Neutrophil (primary cell): ENCODE data around the gene KCNQ1.

Experiments
- H3K27ac ChIP-seq: fragments of 200-600 bp; sonication (generic); 2 replicates; pipeline ENCODE4 v1.5.1; 2016; ENCODE audit warnings: mild to moderate bottlenecking, moderate library complexity
- H3K27me3 ChIP-seq: fragments of 200-600 bp; sonication (generic); 2 replicates; pipeline ENCODE4 v1.6.0; 2016; ENCODE audit warnings: mild to moderate bottlenecking
- H3K36me3 ChIP-seq: fragments of 200-600 bp; sonication (generic); 2 replicates; pipeline ENCODE4 v1.5.1; 2017
- H3K4me1 ChIP-seq, 2 experiments: fragments of 200-600 bp in 1 of 2; sonication (generic) in 1 of 2; 1 replicate in 1 of 2; 2 replicates in 1 of 2; pipeline versions ENCODE4 v1.5.1 to v1.6.1; 2013 to 2016; ENCODE audit warnings: low read depth in 1 of 2, low read length in 1 of 2, mild to moderate bottlenecking in 1 of 2, moderate library complexity in 1 of 2; ENCODE audit not compliant: control insufficient read depth in 1 of 2, insufficient read depth in 1 of 2
- H3K4me3 ChIP-seq, 2 experiments: fragments of 200-600 bp in 1 of 2; sonication (generic) in 1 of 2; 1 replicate in 1 of 2; 2 replicates in 1 of 2; pipeline ENCODE4 v1.5.1; 2013 to 2016; ENCODE audit warnings: low read depth in 1 of 2, low read length in 1 of 2, mild to moderate bottlenecking in 1 of 2, moderate library complexity in 1 of 2
- H3K9me3 ChIP-seq: fragments of 200-600 bp; sonication (generic); 2 replicates; pipeline ENCODE4 v1.5.1; 2016
- CTCF ChIP-seq: fragments of 200-600 bp; sonication (generic); IDR thresholded peaks from 2 replicates; pipeline ENCODE4 v1.5.1; 2016; ENCODE audit warnings: antibody characterized with exemption

KCNQ1 gene

GRCh38 chr11:2847561-2847960 is 402.8 kb downstream of the KCNQ1 start:
- Histone ChIP-seq H3K27me3 (no peaks in the 10 kb centered on the region), H3K9me3 (no peaks in the 10 kb centered on the region), H3K36me3 (peaks cover 16% of the 10 kb centered on the region), H3K4me3 (no peak overlapping the region), H3K27ac (no peak overlapping the region), H3K4me1 (no peaks in the 10 kb centered on the region)
- no peak for TF ChIP-seq CTCF

- peaks cover 16% of the 10 kb centered on the region for H3K36me3 ChIP-seq
- no peak overlapping the region for H3K4me3 ChIP-seq
- no peaks in the 10 kb centered on the region for H3K9me3 ChIP-seq
- H3K27ac ChIP-seq, result no peak overlapping the region
- TF ChIP-seq CTCF, result no peak
- no peaks in the 10 kb centered on the region for H3K4me1 ChIP-seq
- H3K27me3 ChIP-seq, result no peaks in the 10 kb centered on the region
Observed at GRCh38 chr11:2848497-2848896, 403.7 kb downstream of the KCNQ1 start.

- no peaks in the 10 kb centered on the region for H3K9me3 ChIP-seq
- TF ChIP-seq CTCF, result no peak
- H3K4me3 ChIP-seq, result no peak overlapping the region
- H3K36me3 ChIP-seq, result peaks cover 16% of the 10 kb centered on the region
- no peak overlapping the region for H3K27ac ChIP-seq
- no peaks in the 10 kb centered on the region for H3K4me1 ChIP-seq
- no peaks in the 10 kb centered on the region for H3K27me3 ChIP-seq
Observed at GRCh38 chr11:2849994-2850770, 405.4 kb downstream of the KCNQ1 start.

GRCh38 chr11:2853401-2853800 is 408.6 kb downstream of the KCNQ1 start:
- Histone ChIP-seq H3K36me3 (peaks cover 7% of the 10 kb centered on the region), H3K27ac (no peak overlapping the region), H3K9me3 (no peaks in the 10 kb centered on the region), H3K4me1 (no peaks in the 10 kb centered on the region), H3K4me3 (no peak overlapping the region), H3K27me3 (no peaks in the 10 kb centered on the region)
- TF ChIP-seq CTCF, result no peak

- no peak for TF ChIP-seq CTCF
- no peaks in the 10 kb centered on the region for H3K36me3 ChIP-seq
Observed at GRCh38 chr11:2853997-2854560, 409.3 kb downstream of the KCNQ1 start.

More at GRCh38 chr11:2853997-2854560, 409.3 kb downstream of the KCNQ1 start:
- H3K4me3 ChIP-seq, result no peak overlapping the region
- H3K27me3 ChIP-seq, result no peaks in the 10 kb centered on the region
- no peaks in the 10 kb centered on the region for H3K9me3 ChIP-seq
- no peaks in the 10 kb centered on the region for H3K4me1 ChIP-seq
- H3K27ac ChIP-seq, result no peak overlapping the region
